HG02571 (cell line): ENCODE results near the gene MT1G.
"Not testable (repeated sequence)": the region's sequence is repeated elsewhere in the genome, so short reads cannot be mapped to it uniquely, and the experiment has no call there.

Source experiments
- ATAC-seq: cut with Tn5 transposase; IDR thresholded peaks from one replicate; pipeline ENCODE4 v1.9.1; 2021; ENCODE audit warnings: mild to moderate bottlenecking, moderate library complexity; ENCODE audit not compliant: unreplicated experiment

Gene MT1G

DNA sequence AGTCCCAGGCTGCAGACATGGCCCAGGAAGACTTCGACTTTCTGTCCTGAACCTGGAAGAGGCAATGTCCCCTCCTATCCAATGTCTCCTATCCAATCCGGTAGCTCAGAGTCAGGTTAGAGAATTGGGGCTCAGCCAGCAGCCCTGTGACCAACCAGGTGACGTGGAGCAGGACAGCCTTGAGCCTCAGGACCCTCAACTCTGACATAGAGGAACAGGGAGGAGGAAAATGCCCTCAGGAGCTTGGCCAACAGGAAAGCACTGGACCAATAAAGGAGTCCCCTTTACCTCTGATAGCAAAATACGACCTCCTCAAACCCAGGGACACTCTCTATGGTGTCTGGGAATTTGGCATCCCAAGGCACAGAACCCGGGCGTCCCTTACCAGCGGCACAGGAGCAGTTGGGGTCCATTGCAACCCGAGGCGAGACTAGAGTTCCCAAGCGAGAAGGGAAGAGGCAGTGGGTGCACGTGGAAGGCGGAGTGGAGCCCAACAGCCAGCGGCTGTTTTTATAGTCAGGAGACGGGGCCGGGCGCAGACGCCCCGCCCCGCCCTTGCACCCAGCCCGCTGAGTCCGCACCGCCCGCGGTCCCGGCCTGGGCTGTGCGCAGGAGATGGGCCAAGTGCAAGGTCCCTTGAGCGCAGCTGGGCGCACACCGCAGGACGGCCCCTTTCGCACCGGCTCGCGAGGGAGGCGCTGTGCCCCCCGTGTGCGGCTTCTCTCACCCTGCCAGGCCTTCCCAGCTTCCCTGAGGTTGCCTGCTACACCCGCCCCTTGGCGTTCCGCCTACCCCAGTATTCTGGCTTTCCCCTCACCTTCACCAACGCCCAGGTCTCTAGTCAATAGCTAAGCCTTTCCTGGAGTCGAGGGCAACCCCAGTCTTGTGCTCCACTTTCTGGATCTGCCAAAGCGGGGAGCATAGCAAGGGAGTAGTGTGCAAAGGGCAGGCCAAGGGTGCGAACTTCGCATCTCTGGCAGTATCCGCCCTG lies at the start of gene MT1G:
Gene MT1G, minus strand, starts transcription at position 485 of the 991 bp plus-strand sequence. Its CDS starts 72 bp downstream, at position 413.
- no peak for ATAC-seq

DNA sequence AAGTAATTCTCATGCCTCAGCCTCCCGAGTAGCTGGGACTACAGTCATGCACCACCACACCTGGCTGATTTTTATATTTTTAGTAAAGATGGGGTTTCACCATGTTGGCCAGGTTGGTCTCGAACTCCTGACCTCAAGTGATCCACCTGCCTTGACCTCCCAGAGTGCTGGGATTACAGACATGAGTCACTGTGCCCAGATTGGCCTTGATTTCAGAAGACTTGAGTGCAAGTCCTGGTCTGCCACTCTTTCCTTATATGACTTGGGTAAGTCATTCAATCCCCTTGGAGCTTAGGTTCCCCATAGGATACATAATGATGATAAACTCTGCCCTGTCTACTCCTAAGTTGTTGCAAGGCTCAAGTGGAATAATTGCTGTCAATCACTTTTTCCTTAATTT lies 49.7 kb upstream of the MT1G start:
- not testable (repeated sequence) for ATAC-seq

- no peak for ATAC-seq
Observed at GRCh38 chr16:56716761-56717160, 48.9 kb upstream of the MT1G start.

GRCh38 chr16:56715126-56715525 lies 47.3 kb upstream of the MT1G start:
- ATAC-seq, result no peak

DNA sequence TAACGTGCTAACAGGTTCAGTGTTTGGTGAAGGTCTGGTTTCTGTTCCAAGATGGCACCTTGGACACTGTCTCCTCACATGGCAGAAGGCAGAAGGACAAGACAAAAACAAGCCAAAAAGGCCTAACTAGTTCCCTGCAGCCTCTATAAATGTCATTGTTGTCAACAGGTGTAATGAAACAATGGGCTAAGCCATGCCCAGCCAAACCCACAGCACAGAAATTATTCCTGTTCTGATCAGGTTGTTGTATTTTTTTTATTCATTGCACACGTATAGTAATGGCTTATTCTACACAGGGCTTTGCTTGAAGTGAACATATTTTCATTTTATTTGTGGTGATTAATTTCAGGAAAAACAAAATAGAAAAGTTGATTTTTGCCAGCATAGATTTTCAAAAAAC lies 45.9 kb upstream of the MT1G start:
- no peak for ATAC-seq

GRCh38 chr16:56711862-56712261 lies 44.0 kb upstream of the MT1G start:
- ATAC-seq, result no peak

- no peak for ATAC-seq
Observed at GRCh38 chr16:56710181-56710737, 42.4 kb upstream of the MT1G start.

DNA sequence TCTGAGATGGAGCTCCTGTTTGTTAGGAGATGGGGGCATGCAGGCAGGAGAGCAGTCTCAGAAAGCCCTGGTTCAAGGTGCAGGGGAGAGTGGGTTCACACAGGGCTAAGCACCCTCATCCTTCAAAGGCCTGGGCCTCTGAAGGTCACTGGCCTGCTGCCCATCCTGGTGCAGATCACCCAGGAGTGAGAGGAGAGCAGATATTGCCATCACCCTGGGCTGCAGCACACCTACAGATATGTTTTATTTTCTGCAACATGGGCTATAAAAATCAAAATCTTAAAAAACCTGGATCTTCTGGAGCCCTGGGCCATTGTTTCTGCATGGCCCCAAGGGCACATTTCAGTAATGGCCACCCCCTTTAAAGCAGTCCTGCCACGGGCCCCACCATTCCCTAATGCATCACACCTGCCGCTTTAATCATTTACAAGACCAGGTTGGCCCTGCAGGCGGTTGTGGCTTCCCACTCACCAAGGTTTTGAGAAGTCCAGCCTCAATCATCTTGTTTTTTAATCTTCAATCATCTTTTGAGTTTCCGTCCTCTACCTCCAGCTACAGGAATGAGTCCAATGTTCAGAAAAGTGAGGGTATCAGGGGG lies 41.7 kb upstream of the MT1G start:
- no peak for ATAC-seq

GRCh38 chr16:56708525-56709442 lies 40.9 kb upstream of the MT1G start:
- ATAC-seq, result no peak

DNA sequence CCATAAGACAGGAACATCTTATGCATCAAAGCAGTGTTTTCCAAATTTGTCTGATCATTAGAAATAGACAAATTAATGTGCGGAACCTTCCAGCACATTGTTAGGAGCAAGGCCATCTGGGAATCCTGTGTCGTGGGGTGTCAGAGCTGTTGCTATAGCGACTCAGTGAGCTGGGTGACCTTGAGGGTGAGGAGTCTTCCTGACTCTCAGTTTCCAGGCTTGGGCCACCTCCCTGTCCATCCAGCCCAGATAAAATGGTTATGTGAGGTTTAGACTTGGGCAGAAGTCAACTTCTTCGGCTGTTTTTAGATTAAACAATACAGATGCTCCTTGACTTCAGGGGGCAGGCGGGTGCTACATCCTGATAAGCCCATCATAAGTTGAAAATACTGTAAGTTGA lies 35.0 kb upstream of the MT1G start:
- ATAC-seq, result no peak

GRCh38 chr16:56701534-56701933 lies 33.7 kb upstream of the MT1G start:
- ATAC-seq, result no peak

DNA sequence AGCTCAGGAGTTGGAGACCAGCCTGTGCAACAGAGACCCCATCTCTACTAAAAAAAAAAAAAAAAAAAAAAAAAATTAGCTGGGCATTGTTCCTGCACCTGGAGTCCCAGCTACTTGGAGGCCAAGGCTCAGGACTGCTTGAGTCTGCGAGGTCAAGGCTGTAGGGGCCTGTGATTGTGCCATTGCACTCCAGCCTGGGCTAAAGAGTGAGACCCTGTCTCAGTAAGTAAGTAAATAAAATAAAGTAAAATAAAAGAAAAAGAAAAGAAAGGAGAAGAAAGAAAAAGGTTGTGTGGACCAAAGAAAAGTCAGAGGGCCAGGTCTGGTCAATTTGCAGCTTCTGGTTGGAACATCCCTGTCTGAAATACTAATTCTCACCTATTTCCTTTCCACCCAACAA lies 32.8 kb upstream of the MT1G start:
- no peak for ATAC-seq

DNA sequence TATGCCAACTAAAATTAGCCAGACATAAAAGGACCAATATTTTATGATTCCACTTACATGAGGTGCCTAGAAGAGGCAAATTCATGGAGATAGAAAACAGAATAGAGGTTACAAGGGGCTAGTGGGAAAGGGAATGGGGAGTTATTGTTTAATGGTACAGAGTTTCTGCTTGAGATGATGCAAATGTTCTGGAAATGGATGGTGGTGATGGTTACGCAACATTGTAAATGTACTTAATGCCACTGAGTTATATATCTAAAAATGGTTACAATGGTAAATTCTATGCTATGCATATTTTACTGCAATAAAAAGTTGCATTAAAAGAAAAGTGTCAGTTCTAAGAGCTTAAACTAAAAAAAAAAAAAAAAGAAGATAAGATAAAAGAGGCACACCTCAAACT lies 32.3 kb upstream of the MT1G start:
- no peak for ATAC-seq

- ATAC-seq, result no peak
Observed at GRCh38 chr16:56697456-56698155, 29.7 kb upstream of the MT1G start.

DNA sequence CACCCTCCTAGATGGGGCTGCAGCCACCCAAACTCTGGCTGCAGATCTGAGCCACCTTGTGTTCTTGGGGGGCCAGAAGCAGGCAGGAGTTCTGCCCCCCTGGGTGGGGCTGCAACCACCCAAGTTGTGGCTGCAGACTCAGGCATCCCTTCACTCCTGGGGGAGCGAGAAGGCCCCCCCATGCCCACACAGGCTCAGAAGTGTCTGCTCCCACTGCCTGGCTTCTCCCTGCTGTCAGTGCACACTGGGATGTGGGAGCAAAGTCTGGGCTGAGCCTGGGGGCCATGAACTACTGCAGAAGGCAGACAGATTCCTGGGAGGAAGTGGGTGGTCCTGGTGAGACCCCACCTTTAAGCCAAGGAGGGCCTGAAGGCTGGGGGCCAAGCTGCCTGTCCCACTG lies 27.4 kb upstream of the MT1G start:
- ATAC-seq, result no peak

GRCh38 chr16:56691885-56692284 lies 24.0 kb upstream of the MT1G start:
- ATAC-seq, result no peak

- ATAC-seq, result no peak
Observed at GRCh38 chr16:56690420-56691122, 22.7 kb upstream of the MT1G start.

- ATAC-seq, result no peak
Observed at GRCh38 chr16:56689171-56689570, 21.3 kb upstream of the MT1G start.

DNA sequence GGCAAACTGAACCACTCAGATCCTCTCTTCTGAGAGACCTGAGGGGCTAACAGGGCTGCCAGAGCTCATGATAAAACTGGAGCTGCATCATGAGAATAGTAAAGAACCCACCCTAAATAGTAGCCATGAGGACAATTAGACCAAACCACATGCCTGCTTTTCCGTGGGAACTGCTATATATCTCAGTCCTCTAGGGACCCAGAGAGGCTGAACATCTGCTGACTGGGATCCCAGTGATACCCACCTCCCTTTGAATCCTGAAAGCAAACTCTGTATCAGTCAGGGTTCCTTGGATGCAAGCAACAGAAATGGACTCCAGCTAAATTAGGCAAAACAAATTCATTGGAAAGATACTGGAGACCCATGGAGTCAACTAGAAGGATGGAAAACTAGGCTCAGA lies 20.9 kb upstream of the MT1G start:
- no peak for ATAC-seq

- no peak for ATAC-seq
Observed at GRCh38 chr16:56686758-56687157, 18.9 kb upstream of the MT1G start.
